ENCODE measurements around the gene SAA4. TPM values are rescaled to one million over a fixed set of nuclear protein-coding genes. Genes with fewer than 3 reads are reported as not detected.

Gene SAA4
- total RNA-seq: 0.42 and 0.56 TPM in 2 replicates

DNA sequence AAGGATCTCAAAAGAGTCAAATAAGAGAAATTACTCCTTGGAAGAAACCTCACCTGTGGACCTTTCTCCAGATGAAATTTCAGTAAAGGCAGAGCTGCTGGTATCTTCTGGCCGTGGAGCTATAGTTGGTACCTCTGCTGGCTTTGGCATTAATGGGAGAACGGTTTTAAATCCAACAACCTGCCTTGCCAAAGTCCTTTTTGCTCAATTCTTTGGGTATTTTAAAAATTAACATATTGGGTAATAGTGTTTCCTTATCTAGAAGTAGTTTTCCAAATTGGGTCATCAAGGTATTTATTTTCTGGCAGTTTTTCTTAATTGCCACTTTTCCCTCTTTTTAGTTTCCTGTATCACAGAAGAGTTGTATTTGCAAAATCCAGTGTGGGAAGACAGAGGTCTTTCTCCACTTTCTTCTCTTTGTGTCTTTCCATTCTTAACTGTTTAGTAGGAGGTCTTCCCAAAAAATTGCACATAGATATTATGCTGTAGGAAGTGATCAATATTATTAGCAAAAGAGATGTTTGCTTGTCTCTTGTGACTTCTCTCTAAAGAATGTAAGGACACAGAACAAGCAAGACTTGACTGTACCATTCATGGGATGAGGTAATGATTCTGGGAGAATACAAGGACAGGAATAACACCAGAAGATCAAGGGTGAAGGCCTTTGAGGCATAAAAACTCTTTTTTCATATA is at the start of gene SAA4:
Gene SAA4, minus strand, starts transcription at position 139 of the 693 bp plus-strand sequence. CDS start 876 bp downstream, outside the sequence.

GRCh38 chr11:18265949-18266348 is 29.3 kb upstream of the SAA4 start, which contains the start of gene SAA1:
SAA1 (plus strand) TSS chr11:18266264; CDS start chr11:18266888, 624 bp downstream.

DNA sequence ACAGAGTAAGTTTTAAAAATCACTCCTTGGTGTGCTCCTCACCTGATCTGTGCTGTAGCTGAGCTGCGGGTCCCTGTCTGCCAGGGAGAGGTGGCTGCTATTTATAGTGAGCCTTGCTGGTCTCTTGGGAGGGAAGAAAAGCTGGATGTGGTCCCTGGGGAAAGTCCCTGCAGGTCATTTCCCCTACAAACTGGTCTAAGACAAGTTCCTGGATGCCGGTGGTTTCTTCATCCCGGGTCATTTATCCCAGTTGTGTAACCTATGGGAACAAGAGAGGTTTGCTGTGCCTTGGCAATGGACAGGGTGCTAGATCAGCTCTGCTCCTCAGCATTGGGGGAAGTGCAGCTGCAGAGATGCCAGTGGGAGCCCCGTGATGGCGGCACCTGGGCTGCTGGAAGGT is 12.0 kb upstream of the SAA4 start, which contains the start of gene SAA2:
Gene SAA2, minus strand, starts transcription at position 108 of the 400 bp plus-strand sequence. CDS start 657 bp downstream, outside the sequence.

Other genes with a start within 250 kb of the SAA4 start
- 16.6 and 17.3 TPM in 2 replicates for gene SERGEF, start 223.8 kb downstream of the SAA4 start, total RNA-seq
- gene TPH1, start 190.5 kb downstream of the SAA4 start, total RNA-seq: under 0.01 and 0.05 TPM in 2 replicates
- 19.1 and 21.6 TPM in 2 replicates for gene SAAL1, start 130.7 kb downstream of the SAA4 start, total RNA-seq
- gene MRGPRX3, start 104.2 kb downstream of the SAA4 start, total RNA-seq: 0.21 TPM in 1 of 2 replicates, not detected in the other
- not detected in 2 replicates for gene MRGPRX4, start 64.0 kb downstream of the SAA4 start, total RNA-seq
- 4.7 and 11.7 TPM in 2 replicates for gene SAA2, start 11.9 kb upstream of the SAA4 start, total RNA-seq
- 11.6 and 21.5 TPM in 2 replicates for gene SAA1, start 29.5 kb upstream of the SAA4 start, total RNA-seq
- gene HPS5, start 85.3 kb upstream of the SAA4 start, total RNA-seq: 17.8 and 21.0 TPM in 2 replicates
- 30.8 and 45.2 TPM in 2 replicates for gene GTF2H1, start 85.8 kb upstream of the SAA4 start, total RNA-seq
- 1,673 and 1,779 TPM in 2 replicates for gene LDHA, start 157.8 kb upstream of the SAA4 start, total RNA-seq
- not detected in 2 replicates for gene LDHC, start 175.5 kb upstream of the SAA4 start, total RNA-seq
- not detected in 2 replicates for gene LDHAL6A, start 219.1 kb upstream of the SAA4 start, total RNA-seq